GM12892 (cell line): ENCODE data around the gene MAPK6.

Experiments used
- POLR2A ChIP-seq: IDR thresholded peaks from 2 replicates; pipeline ENCODE4 v1.6.1; 2011; ENCODE audit warnings: low read depth, low read length, control low read depth
- TAF1 ChIP-seq: IDR thresholded peaks from 2 replicates; pipeline ENCODE4 v1.6.1; 2011; ENCODE audit warnings: low read depth, mild to moderate bottlenecking, control low read depth, low read length, borderline replicate concordance

GRCh38 chr15:52003710-52004109, 15.3 kb upstream of the MAPK6 start:
- TF ChIP-seq POLR2A (no peak), TAF1 (no peak)
